Caco-2 (cell line): ENCODE measurements around the gene CASP10. TPM values are rescaled to one million over a fixed set of nuclear protein-coding genes. Genes with fewer than 3 reads are reported as not detected.

Source experiments
- BruUV-seq: library from RNA; stranded (reverse); fragments of 400-500 nt; replicated peaks from 2 replicates; lab custom pipeline; 2021; lab: Mats Ljungman, UMichigan
- CTCF ChIA-PET: fragments of 300-600 bp; sonication (Branson Sonifier 250); formaldehyde crosslinking; loops from one replicate; lab custom pipeline; 2022; ENCODE audit warnings: antibody characterized with exemption; lab: Charles Lee
- POLR2A ChIA-PET: fragments of 300-600 bp; sonication (Branson Sonifier 250); formaldehyde crosslinking; loops from one replicate; lab custom pipeline; 2022; ENCODE audit warnings: antibody characterized with exemption; lab: Charles Lee
- DNase-seq, 2 experiments: peaks; one replicate each; pipeline versions ENCODE4 v3.0.0 to v3.0.0-alpha.2; 2020 to 2022
- H3K27me3 ChIP-seq: replicated peaks from 2 replicates; pipeline ENCODE4 v1.6.0; 2011; ENCODE audit warnings: low read length; ENCODE audit not compliant: control insufficient read depth, insufficient read depth
- H3K36me3 ChIP-seq: 2 replicates; pipeline ENCODE4 v1.5.1; 2011; ENCODE audit warnings: low read length; ENCODE audit not compliant: control insufficient read depth, insufficient read depth
- H3K4me1 ChIP-seq: fragments of 250-450 bp; sonication (Bioruptor Pico); 2 replicates; pipeline ENCODE4 v1.5.1; 2020; ENCODE audit warnings: mild to moderate bottlenecking
- H3K4me3 ChIP-seq: 2 replicates; pipeline ENCODE4 v1.5.1; 2011; ENCODE audit warnings: low read depth, mild to moderate bottlenecking, control low read depth, low read length
- H3K9me3 ChIP-seq: fragments of 250-450 bp; sonication (Bioruptor Pico); 2 replicates; pipeline ENCODE4 v1.5.1; 2020; ENCODE audit warnings: mild to moderate bottlenecking, moderate library complexity
- H3K27ac Mint-ChIP-seq: one replicate; pipeline ENCODE4 v1.8.0; 2022; ENCODE audit warnings: mixed read lengths; ENCODE audit not compliant: unreplicated experiment
- H3K27me3 Mint-ChIP-seq: one replicate; pipeline ENCODE4 v1.8.0; 2022; ENCODE audit warnings: mixed read lengths; ENCODE audit not compliant: insufficient read depth, unreplicated experiment
- H3K36me3 Mint-ChIP-seq: one replicate; pipeline ENCODE4 v1.8.0; 2022; ENCODE audit warnings: mild to moderate bottlenecking, mixed read lengths; ENCODE audit not compliant: insufficient read depth, unreplicated experiment
- H3K4me1 Mint-ChIP-seq: one replicate; pipeline ENCODE4 v1.8.0; 2022; ENCODE audit warnings: low read depth, mixed read lengths; ENCODE audit not compliant: unreplicated experiment
- H3K4me3 Mint-ChIP-seq: one replicate; pipeline ENCODE4 v1.8.0; 2022; ENCODE audit warnings: mild to moderate bottlenecking, moderate library complexity, mixed read lengths; ENCODE audit not compliant: unreplicated experiment
- H3K9me3 Mint-ChIP-seq: one replicate; pipeline ENCODE4 v1.8.0; 2022; ENCODE audit warnings: mixed read lengths; ENCODE audit not compliant: unreplicated experiment
- intact Hi-C: fragments of 100-400 bp; cut with micrococcal nuclease; formaldehyde crosslinking; loops from one replicate; pipeline ENCODE4 v1.10.0; 2022; ENCODE audit not compliant: unreplicated experiment
- total RNA-seq: library from RNA; stranded (reverse); gene quantifications from 2 replicates; pipeline ENCODE4 v1.2.3, GENCODE V29; 2022
- TF ChIP-seq, protein P1 (sequence below), 2 experiments: fragments of 200-600 bp in 1 of 2; IDR thresholded peaks; 1 replicate in 1 of 2; 2 replicates in 1 of 2; pipeline versions ENCODE4 v1.5.1 to v1.8.0; 2011 to 2022; ENCODE audit warnings: antibody characterized with exemption in 1 of 2, control low read depth in 1 of 2, inconsistent platforms in 1 of 2, low read depth in 1 of 2, low read length in 1 of 2, mild to moderate bottlenecking in 1 of 2, moderate library complexity in 1 of 2; ENCODE audit not compliant: insufficient read depth in 1 of 2, severe bottlenecking in 1 of 2, unreplicated experiment in 1 of 2

The CASP10 gene
- total RNA-seq, 1 experiment from 2014 or later = 5.8 TPM

DNA sequence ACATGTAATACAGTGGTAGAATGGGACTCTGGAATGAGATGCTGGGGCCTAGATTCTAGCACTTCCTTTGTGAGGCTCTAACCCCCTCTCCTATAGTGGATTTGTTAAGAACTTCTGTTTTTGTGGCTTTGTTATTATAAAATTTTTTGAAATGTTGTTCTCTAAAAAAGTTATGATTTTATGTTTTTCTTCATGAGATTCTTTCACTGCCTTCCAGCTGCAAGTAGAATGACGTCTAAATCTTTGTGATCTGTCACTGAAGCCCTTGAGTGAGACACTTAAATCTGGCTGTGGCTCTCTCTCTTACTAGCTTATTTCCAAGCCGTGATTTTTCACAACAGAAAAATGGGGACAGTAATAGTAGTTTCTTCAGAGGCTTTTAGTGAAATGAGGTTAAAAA is 79.0 kb downstream of the CASP10 start:
- intact Hi-C loops = no loop called here

DNA sequence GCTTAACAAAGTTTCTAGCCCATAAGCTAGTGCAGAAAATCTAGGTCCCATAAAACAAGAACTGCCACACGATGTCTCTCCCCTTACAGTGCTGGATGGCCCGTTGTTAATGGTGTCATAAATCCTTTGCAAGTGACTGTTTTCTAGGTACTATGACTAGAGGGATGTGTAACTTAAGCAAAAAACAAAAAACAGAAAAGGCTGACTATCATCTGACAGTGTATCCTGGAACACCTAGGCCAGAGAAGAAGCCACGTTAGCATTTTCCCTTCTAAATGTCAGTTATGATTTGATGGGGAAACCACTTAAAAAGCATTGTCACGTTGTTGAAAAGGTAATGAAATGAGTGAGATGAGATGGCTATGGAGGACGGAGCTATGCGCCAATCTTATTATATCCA is 79.8 kb downstream of the CASP10 start:
- Mint-ChIP-seq H3K4me1 (peaks cover 8% of the 10 kb centered on the region), H3K27ac (no peak overlapping the region), H3K4me3 (no peak overlapping the region), H3K9me3 (no peaks in the 10 kb centered on the region), H3K27me3 (no peaks in the 10 kb centered on the region), H3K36me3 (peaks cover 15% of the 10 kb centered on the region)
- H3K4me1 ChIP-seq = peaks cover 8% of the 10 kb centered on the region
- CTCF ChIA-PET = no interaction called here
- DNase-seq = no peak
- TF ChIP-seq, protein P1, sequence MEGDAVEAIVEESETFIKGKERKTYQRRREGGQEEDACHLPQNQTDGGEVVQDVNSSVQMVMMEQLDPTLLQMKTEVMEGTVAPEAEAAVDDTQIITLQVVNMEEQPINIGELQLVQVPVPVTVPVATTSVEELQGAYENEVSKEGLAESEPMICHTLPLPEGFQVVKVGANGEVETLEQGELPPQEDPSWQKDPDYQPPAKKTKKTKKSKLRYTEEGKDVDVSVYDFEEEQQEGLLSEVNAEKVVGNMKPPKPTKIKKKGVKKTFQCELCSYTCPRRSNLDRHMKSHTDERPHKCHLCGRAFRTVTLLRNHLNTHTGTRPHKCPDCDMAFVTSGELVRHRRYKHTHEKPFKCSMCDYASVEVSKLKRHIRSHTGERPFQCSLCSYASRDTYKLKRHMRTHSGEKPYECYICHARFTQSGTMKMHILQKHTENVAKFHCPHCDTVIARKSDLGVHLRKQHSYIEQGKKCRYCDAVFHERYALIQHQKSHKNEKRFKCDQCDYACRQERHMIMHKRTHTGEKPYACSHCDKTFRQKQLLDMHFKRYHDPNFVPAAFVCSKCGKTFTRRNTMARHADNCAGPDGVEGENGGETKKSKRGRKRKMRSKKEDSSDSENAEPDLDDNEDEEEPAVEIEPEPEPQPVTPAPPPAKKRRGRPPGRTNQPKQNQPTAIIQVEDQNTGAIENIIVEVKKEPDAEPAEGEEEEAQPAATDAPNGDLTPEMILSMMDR (IDR thresholded peaks at IDR 0.05; ENCODE audit: insufficient read depth in 1 of 2, low read depth in 1 of 2, low read length in 1 of 2, severe bottlenecking in 1 of 2, unreplicated experiment in 1 of 2) = no peak
- H3K36me3 ChIP-seq = no peaks in the 10 kb centered on the region
- H3K9me3 ChIP-seq = no peaks in the 10 kb centered on the region
- BruUV-seq = no TSS peak
- intact Hi-C loops = no loop called here
- no peak overlapping the region for H3K4me3 ChIP-seq
- H3K27me3 ChIP-seq = no peaks in the 10 kb centered on the region
- POLR2A ChIA-PET = no interaction called here

More for the DNA sequence above, 79.0 kb downstream of the CASP10 start:
- Histone ChIP-seq H3K9me3 (no peaks in the 10 kb centered on the region), H3K4me3 (no peak overlapping the region), H3K27me3 (no peaks in the 10 kb centered on the region), H3K4me1 (peaks cover 8% of the 10 kb centered on the region), H3K36me3 (no peaks in the 10 kb centered on the region)
- BruUV-seq = no TSS peak
- no peak overlapping the region for H3K4me3 Mint-ChIP-seq
- CTCF ChIA-PET = no interaction called here
- no peak overlapping the region for H3K27ac Mint-ChIP-seq
- no peak for DNase-seq
- TF ChIP-seq, protein P1 (IDR thresholded peaks at IDR 0.05; ENCODE audit: insufficient read depth in 1 of 2, low read depth in 1 of 2, low read length in 1 of 2, severe bottlenecking in 1 of 2, unreplicated experiment in 1 of 2) = no peak
- peaks cover 14% of the 10 kb centered on the region for H3K36me3 Mint-ChIP-seq
- peaks cover 8% of the 10 kb centered on the region for H3K4me1 Mint-ChIP-seq
- H3K27me3 Mint-ChIP-seq = no peaks in the 10 kb centered on the region
- POLR2A ChIA-PET = no interaction called here
- no peaks in the 10 kb centered on the region for H3K9me3 Mint-ChIP-seq

DNA sequence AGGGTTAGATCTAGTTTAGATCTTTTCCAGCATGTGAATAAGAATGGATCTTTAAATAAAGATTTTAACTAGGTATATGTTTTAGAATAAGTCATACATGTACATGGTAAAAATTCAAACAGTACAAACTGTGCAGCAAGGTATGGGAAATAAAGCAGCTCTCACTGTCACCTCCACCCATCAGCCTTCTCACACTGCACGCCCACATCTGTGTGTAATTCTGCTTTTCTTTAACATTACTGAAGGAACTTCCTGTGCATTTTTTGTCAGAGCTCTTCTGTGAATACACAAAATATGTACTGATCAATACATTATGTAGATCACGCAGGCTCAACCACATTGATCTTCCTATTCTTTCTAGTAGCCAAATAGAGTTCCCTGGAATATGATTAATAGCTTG is 80.8 kb downstream of the CASP10 start:
- Mint-ChIP-seq H3K36me3 (peaks cover 10% of the 10 kb centered on the region), H3K4me1 (peaks cover 8% of the 10 kb centered on the region), H3K27me3 (no peaks in the 10 kb centered on the region), H3K27ac (no peak overlapping the region), H3K4me3 (no peak overlapping the region), H3K9me3 (no peaks in the 10 kb centered on the region)
- Histone ChIP-seq H3K4me3 (no peak overlapping the region), H3K36me3 (no peaks in the 10 kb centered on the region), H3K27me3 (no peaks in the 10 kb centered on the region), H3K9me3 (no peaks in the 10 kb centered on the region), H3K4me1 (peaks cover 7% of the 10 kb centered on the region)
- POLR2A ChIA-PET = no interaction called here
- CTCF ChIA-PET = no interaction called here
- DNase-seq = no peak
- no TSS peak for BruUV-seq
- TF ChIP-seq, protein P1 (IDR thresholded peaks at IDR 0.05; ENCODE audit: insufficient read depth in 1 of 2, low read depth in 1 of 2, low read length in 1 of 2, severe bottlenecking in 1 of 2, unreplicated experiment in 1 of 2) = no peak
- intact Hi-C loops = no loop called here
